Erythroblast (primary cell): ENCODE results near the gene FOXE3.

ENCODE experiments used
- DNase-seq, 2 experiments: peaks; one replicate each; lab custom pipeline; 2025; lab: John Stamatoyannopoulos, UW
- GATA1 ChIP-seq: IDR thresholded peaks from 2 replicates; pipeline ENCODE4 v1.6.1; 2011; ENCODE audit warnings: low read depth, mild to moderate bottlenecking, control low read depth, low read length, moderate library complexity
- POLR2A ChIP-seq: IDR thresholded peaks from 2 replicates; pipeline ENCODE4 v1.6.1; 2011; ENCODE audit warnings: mild to moderate bottlenecking, low read length

Gene FOXE3

DNA sequence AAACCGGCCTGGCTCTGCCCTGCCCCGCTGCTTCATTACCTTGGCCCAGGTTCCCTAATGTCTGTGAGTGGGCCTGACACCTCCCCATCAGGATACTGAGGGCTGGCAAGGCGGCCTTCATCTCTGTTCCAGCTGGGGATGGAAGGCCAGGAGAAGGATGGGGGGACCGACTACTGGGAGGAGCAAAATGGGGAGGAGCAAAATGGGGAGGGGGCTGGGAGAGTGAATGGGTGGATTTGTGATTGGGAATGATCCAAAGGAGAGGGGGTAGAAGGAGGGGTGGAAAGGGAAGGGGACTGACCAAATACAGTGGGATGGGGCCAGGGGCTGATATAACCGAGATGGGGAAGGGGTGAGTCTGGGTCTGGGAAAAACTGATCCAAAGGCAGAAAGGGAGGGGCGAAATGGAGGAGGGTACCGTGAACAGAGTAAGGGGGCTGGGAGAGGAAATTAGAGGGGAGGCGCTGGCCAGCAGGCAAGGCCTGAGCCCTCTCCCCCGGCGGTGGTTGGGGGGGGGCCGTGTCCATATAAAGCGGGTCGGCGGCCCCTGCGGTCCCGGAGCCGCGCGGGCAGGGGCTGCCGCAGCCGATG is at the start of gene FOXE3:
Gene FOXE3 (plus strand): TSS at position 558 of the 591 bp plus-strand sequence. CDS start 31 bp downstream, at position 589.
- no peak for DNase-seq
- TF ChIP-seq POLR2A: no peak
- TF ChIP-seq GATA1: no peak

DNA sequence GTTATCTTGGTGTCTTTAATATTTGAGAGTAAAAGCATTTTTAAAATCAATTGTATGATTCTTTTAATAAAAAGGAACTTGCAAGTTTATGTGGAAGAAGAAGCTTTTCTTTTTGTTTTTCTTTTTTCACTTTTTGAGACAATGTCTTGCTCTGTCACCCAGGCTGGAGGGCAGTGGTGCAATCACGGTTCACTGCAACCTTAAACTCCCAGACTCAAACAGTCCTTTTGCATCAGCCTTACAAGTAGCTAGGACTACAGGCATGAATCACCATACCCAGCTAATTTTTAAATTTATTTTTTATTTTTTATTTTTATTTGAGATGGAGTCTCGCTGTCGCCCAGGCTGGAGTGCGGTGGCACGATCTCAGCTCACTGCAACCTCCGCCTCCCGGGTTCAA is 48.4 kb upstream of the FOXE3 start:
- no peak for DNase-seq
- TF ChIP-seq POLR2A: no peak
- TF ChIP-seq GATA1: no peak

DNA sequence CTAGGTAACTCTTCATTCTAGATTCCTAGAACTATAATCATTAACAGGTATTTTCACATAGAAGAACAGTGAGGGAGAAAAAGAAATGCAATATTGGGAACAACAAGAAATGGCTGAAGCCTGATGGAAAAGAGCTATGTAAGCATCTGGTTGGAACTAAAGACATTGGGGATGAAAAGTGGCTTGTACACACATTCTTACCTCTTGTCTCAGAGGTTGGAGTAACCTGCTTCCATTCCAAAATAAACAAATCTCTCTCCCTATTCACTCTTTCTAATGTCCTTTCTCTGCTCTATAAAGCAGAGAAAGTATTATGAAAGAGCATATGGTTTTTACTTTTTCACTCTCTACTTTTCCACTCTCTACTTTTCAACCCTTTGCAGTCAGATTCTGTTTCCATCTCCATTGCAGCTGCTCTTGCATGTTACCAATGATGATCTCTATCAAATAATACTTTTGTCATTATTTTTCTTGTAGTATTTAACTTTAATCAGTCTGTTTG is 45.0 kb upstream of the FOXE3 start:
- DNase-seq: no peak
- TF ChIP-seq GATA1 (no peak), POLR2A (no peak)

DNA sequence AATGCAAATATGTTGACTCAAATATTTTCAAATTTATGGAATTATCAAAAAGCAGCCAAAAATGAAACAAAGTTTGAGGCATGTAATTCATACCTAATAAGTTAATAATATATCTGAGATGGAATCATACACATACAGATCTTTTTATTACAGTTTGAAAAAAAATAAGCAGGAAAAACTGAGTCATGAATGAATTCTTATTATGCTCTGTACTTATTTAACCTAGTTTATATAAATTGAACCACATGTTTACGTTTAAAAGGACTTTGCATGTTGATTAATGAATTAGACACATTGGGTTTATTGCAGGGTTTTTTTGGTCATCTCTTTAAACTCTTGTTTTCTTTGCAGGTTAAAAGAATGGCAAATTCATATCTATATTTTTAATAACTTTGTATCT is 41.6 kb upstream of the FOXE3 start:
- DNase-seq: no peak
- no peak for TF ChIP-seq POLR2A
- TF ChIP-seq GATA1: no peak

DNA sequence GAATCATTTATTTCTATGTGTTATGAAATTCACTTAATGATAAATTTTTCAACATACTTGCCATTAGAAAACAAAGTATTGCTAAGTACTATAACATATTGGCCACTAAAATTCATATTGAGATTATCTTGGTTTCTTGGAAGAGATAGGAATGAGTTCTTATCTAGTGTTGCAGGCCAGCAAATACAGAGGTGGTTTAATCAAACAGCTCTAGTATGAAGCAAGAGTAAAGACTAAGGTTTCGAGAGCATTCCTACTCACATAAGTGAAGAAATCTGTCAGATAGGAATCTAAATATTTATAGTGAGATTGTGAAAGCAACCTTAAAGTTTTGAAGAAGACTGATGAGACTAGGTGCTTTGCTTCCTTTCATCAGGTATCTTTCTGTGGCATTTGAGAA is 37.9 kb upstream of the FOXE3 start:
- DNase-seq: peak; percentile 30 to 66
- no peak for TF ChIP-seq POLR2A
- no peak for TF ChIP-seq GATA1

DNA sequence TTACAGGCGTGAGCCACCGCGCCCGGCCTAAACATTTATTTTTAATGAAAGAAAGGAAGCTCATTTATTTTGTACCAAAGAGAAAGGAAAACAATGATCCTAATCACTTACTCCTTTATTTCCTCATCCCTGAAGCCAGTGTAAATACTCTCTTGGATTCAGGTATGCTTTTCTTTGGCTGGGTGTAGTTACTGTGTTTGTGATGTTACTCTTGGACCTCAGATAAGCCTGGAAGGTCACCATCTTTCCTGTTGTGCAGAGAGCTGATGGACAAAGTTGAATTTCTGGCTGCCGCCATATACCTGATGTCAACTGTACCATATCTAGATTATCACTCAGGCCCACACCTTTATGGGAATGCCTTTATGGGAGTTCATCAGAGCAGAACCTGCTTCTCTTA is 35.4 kb upstream of the FOXE3 start:
- DNase-seq: no peak
- TF ChIP-seq POLR2A: no peak
- TF ChIP-seq GATA1: no peak

DNA sequence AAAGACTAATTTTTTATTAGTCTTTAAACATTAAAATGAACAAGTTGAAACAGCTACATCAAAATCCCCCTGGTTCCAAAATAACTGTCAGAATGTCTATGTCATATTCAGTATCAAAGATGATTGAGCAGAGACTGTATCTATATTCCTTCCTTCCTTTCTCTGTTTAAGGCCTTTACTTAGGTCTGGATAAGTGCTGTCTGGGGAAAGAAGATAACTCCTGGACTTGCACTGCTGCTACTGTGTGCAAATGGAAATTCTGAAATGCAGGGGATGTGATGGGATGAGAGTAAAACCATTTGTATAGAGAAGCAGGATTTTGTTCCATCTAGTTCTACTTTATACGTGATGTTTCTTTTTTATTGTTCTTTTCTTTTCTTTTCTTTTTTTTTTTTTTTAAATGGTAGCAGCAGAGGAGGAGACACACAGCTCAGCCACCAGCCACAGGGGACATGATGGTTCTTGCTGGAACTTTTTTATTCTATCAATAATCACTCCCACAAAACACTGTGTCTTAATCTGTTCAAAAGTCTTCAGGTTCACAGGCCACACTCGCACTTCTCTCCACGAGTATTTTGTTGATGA is 33.6 kb upstream of the FOXE3 start:
- DNase-seq: peak; percentile 33 to 59
- no peak for TF ChIP-seq GATA1
- TF ChIP-seq POLR2A: no peak

DNA sequence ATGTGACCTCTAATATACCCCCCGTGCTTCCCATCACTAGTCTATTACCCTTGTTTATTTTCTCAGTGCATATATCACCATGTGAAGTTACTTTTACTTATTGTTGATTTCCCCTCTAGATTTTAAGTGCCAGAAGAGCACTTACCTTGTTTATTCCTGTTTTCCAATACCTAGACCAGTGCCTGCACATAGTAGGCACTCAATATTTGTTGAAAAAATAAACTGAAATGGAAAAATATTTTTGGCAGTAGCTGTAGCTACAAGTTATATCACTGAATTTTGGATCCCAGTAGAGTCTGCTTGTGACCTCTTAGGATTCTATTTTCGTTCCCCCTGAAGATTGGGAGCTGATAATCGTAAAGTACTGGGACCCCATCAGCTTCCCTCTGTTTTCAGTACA is 32.0 kb upstream of the FOXE3 start:
- no peak for DNase-seq
- no peak for TF ChIP-seq POLR2A
- no peak for TF ChIP-seq GATA1

DNA sequence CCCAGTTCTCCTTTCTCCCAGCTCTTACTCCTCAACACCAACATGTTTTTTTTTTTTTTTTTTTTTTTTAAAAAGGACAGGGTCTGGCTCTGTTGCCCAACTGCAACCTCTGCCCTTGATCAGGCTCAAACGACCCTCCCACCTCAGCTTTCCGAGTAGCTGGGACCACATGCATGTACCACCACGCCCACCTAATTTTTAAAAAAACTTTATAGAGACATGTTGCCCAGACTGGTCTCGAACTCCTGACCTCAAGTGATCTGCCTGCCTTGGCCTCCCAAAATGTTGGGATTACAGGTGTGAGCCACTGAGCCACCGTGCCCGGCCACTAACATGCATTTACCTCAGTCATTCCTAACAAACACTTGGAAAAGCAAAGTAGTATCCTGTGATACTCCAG is 31.1 kb upstream of the FOXE3 start:
- no peak for TF ChIP-seq GATA1
- TF ChIP-seq POLR2A: no peak
- DNase-seq: no peak

DNA sequence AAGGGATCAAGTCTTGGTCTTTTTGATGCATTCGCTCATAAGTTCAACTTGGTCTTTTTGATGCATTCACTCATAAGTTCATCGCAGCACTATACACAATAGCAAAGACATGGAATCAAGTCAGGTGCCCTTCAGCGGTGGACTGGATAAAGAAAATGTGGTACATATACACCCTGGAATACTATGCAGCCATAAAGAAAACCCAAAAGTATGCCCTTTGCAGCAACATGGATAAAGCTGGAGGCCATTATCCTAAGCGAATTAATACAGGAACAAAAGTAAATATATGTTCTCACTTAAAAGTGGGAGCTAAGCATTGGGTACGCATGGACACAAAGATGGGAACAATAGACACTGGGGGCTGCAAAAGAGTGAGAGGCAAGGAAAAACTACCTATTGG is 29.8 kb upstream of the FOXE3 start:
- DNase-seq: no peak

DNA sequence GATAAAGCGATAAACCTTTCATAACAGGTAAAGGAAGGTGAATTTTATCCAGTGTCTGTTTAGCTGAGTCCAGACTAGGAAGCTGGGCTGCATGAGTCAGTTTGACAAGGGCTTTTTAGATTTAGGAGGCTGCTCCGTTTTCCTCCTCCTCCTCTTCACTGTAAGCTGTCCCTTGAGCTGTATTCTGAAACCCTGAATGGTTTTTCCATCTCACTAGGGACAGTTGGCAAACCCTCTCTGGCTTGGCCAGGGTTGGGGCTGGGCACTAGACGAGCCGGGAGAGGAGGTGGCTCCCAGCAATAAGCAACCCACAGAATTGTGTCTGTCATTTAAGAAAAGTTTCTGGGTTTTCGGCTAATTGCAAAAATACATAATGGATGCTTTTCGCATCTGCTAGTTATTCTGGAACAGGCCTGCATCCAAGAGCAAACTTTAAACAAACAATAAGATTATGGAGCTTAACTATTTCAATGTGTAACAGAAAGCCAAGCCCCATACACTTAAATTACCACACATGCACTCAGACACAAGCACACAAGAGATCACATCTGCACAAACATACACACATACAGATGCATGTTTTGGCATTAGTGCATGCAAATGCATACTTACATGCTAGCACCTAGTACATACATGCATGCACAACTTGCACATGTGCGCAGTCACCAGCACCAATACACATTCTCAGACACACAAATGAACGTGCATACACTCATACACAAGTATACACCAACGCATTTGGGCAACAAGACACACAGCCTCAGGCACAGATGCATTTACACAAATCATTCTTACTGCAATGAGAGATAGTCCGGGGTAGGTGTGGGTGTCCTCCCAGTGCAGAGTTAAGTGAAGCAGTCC is 27.8 kb upstream of the FOXE3 start:
- no peak for TF ChIP-seq GATA1
- TF ChIP-seq POLR2A: no peak
- no peak for DNase-seq

More for the DNA sequence above, 29.8 kb upstream of the FOXE3 start:
- TF ChIP-seq POLR2A: no peak

DNA sequence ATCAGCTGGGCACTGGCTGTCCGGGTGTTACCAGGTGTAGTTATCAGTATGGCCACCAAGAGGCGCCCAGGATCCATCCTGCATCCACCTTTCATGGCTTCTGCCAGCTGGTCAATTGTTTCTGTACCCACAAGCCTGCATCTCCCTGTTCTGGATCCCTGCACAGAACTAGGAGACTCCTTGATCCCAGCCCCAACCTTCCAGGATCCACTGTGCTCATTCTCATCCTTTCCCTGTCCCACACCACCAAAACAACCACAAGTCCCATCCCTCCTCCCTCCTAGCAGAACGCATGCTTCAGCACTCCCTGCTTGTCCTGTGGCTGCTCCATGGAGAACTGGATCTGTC is 27.2 kb upstream of the FOXE3 start:
- TF ChIP-seq POLR2A (no peak), GATA1 (no peak)
- DNase-seq: peak; percentile 55 to 66

DNA sequence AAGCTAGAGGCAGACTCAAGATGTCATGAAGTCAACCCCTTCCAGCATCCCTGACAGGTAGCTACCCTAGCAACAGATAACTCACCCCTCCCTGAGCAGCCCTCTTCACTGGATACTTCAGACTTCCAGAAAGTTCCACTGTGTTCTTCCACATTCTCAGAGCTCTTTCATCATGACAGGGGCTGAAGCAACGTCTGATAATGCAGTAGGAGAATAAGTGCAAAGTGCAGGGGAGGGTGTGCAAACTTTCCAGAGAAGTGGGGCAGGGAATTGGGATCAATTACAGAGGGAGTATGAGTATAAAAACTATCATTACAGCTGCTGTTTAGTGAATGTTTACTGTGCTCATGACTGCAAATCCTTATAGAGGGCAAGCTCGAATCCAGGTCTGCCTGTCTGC is 26.4 kb upstream of the FOXE3 start:
- DNase-seq: no peak
- TF ChIP-seq POLR2A (no peak), GATA1 (no peak)

DNA sequence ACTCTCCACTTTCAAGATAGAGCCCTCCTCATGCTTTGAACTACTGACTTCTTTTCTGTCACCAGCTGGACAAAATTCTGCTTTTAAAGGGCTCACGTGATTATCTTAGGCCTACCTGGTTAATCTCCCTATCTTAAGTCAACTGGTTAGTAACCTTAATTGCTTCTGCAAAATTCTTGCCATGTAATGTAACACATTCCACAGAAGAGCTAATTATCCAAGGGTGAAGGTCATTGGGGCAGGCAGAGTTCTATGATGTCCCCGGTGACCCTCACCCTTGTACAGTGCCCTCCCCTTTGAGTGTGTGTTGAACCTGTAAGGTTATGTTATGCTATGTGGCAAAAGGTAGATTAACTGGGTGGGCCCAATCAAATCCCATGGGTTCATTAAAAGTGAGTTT is 25.2 kb upstream of the FOXE3 start:
- DNase-seq: no peak
- TF ChIP-seq POLR2A: no peak
- TF ChIP-seq GATA1: no peak

DNA sequence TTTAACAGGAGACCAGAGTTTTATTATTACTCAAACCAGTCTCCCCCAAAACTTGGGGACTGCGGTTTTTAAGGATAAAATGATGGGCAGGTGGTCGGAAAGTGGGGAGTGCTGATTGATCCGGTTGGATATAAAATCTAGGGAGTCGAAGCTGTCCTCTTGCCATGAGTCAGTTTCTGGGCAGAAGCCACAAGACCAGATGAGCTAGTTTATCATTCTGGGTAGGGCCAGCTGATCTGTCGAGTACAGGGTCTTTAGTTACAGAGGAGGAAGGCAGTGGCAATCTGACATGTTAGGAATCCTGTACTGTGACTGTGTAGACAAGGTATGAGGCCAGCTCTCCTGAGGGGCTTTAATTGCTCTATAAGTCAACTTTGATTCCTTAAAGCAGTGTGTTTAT is 22.9 kb upstream of the FOXE3 start:
- TF ChIP-seq GATA1: no peak
- no peak for TF ChIP-seq POLR2A
- no peak for DNase-seq
